ENCODE measurements around the gene SCN3A. TPM values are rescaled to one million over a fixed set of nuclear protein-coding genes. Genes with fewer than 3 reads are reported as not detected.

SCN3A gene
- total RNA-seq, 1 donor from 2014 or later: 0.43 TPM

DNA sequence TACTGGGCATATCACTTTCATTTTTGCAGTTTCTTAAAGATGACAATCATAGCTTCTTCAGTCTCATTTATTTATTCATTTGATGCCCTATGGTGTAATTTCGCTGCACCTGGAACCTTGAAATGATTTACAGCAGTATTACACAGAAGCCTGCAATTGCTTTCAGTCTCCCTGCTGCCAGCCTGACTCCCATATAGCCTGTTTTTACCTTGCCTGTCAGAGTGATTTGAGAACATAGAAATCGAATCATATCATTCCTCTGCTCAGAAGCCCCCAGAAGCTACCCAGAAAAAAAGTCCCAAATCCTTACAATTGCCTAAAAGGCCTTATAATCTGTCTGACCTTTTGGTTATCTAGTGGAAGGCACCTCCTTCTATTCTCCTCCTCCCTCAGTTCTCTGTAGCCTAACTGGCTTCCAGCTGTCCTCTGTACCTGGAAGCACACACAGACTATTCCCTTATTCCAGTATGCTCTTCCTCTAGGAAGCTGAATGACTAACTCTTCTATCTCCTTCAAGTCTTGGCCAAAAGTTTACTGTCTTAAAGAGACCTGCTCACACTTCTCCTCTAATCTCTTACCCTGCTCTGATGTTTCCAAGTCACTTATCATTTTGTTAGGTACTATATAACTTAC lies 12.6 kb downstream of the SCN3A start:
- no peak for DNase-seq (ENCODE audit: low spot score)

GRCh38 chr2:165185633-165186032 lies 18.2 kb downstream of the SCN3A start:
- no peak for DNase-seq (ENCODE audit: low spot score)

DNA sequence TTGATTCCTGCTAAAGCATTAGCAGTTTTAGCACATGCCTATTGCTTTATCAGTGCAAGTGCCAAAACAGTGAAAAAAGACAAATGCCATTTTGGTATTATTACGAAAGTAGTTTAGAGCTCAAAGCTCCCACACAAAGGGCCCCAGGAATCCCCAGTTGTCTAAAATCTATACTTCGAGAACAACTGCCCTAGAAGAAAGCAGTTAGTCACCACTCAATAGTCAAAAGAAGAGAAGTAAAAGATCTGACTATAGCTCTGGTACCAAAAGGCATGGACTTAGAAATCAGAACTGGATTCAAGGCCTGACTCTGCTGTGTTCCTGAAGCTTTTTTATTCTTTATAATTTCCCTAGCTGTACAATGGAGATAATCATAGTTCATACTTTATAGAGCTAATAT lies 21.8 kb downstream of the SCN3A start:
- no peak for DNase-seq (ENCODE audit: low spot score)

GRCh38 chr2:165176780-165177179 lies 27.1 kb downstream of the SCN3A start:
- DNase-seq (ENCODE audit: low spot score): no peak

DNA sequence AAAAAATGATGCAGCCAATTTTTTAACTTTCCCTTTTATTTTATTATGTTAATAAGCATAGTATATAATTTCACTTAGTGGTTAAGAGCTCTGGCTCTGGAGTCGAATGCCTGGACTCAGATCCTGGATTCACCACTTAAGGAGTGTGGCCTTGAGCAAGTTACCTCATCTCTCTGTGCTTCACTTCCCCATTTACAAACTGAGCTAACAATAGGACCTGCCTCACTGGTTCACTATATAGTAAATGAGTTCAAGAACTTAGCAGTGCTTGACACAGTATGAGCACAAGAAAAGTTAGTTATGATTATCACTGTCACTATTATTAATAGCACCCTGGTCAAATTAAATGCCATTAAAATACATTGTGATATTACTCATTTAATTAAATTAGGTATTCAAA lies 30.6 kb downstream of the SCN3A start:
- no peak for DNase-seq (ENCODE audit: low spot score)

- DNase-seq (ENCODE audit: low spot score): no peak
These were observed 39.6 kb downstream of the SCN3A start for GRCh38 chr2:165164201-165164600.

- DNase-seq (ENCODE audit: low spot score): no peak
These were observed 40.1 kb downstream of the SCN3A start for GRCh38 chr2:165163761-165164160.

DNA sequence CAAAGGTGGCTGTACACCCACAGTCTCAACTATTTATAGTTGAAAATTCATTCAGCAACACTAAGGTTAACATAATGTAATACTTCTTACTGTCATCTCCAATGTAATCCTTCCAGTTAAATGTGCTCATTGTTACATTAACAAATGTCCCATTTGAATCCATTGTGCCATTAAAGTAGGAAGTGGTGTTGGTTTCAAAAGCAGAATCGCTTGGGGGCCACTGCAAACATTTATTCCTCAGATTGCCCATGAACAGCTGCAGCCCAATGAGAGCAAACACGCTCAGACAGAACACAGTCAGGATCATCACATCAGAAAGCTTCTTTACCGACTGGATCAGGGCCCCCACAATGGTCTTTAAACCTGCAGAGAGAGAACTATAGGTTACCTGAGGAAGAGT lies 41.4 kb downstream of the SCN3A start:
- DNase-seq (ENCODE audit: low spot score): no peak

DNA sequence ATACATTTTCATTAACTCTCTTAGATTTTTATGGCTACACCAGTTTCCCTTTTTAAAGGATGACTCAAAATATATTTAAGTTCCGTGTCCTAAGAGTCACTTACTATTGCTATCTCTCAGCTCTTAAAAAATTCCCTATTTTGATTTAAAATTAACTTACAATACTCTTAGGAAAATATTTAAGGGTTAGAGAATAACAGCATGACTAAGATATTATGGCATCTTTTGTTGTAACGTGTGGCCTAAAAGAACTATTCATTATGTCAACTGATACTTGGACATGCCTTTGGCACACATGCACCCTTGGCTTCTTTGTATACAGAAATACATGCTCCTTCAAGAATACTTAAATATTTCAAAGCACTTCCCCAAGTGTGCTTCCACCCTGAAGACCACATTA lies 42.3 kb downstream of the SCN3A start:
- DNase-seq (ENCODE audit: low spot score): no peak

DNA sequence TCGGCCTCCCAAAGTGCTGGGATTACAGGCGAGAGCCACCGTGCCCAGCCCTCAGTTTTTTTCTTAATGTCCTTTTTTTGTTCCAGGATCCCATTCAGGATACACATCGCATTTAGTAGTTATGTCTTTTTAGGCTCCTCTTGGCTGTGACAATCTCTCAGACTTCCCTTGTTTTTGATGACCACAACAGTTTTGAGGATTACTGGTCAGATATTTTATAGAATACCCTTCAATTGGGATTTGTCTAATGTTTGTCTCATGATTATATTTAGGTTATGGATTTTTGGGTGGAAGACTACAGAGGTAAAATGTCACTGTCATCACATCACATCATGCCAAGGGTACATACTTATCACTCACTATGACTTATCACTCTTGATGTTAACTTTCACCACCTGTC lies 46.7 kb downstream of the SCN3A start:
- no peak for DNase-seq (ENCODE audit: low spot score)

GRCh38 chr2:165155152-165155551 lies 48.7 kb downstream of the SCN3A start:
- no peak for DNase-seq (ENCODE audit: low spot score)

DNA sequence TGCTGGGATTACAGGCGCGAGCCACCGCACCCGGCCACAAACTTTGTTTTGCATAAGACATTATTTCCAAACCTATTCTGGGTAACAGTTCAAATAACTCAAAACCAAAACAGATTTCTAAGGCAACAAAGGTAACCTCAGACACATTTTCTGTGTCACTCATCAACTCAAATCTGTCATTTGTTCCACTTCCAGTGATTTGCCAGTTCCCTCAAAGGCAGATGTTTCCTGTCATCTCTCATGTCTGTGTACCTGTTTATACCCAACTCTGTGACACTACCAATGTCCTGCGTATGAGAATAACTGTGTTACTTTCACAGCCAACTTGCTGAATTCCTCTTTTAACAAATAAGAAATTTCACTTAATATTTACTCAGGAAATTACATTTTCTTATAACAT lies 54.4 kb downstream of the SCN3A start:
- no peak for DNase-seq (ENCODE audit: low spot score)

DNA sequence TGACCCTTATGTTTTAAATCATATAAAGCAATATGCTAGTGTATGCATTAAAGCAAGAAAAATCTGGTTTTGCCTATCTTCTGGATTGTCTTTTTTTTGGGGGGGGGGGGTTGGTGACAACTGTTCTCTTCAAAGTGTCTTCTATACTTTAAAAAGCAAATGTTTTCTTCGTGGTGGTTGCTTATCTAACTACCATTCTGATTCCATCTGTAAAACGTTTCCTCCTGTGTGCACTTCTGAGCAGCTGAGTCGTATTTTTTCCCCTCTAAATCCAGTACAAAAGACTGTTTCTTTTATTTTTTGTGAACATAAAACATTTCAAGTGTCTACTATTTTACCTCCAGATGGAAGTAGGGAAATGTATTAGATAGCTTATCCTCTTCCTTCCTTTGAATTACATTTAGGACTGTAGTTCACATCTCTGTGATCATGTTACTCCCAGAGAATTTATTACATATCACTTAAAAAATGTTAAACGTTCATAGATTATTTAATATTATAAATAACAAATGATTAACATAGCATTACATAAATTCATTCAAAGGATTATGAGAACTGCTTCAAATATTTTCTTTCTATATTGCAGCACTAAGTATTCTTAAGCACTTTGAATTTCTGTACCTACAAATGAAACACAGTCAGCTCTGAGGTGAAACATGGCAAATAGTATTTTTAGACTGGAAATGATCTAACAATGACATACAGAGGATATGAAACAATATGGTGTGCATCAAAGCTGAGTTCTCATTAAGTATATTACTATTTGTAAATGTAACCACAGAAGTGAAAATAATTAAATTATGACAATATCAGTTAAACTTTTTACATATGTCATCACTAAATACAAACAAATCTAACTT lies 56.4 kb downstream of the SCN3A start:
- DNase-seq (ENCODE audit: low spot score): no peak

GRCh38 chr2:165144315-165144714 lies 59.5 kb downstream of the SCN3A start:
- no peak for DNase-seq (ENCODE audit: low spot score)

GRCh38 chr2:165141601-165142354 lies 62.1 kb downstream of the SCN3A start:
- no peak for DNase-seq (ENCODE audit: low spot score)

DNA sequence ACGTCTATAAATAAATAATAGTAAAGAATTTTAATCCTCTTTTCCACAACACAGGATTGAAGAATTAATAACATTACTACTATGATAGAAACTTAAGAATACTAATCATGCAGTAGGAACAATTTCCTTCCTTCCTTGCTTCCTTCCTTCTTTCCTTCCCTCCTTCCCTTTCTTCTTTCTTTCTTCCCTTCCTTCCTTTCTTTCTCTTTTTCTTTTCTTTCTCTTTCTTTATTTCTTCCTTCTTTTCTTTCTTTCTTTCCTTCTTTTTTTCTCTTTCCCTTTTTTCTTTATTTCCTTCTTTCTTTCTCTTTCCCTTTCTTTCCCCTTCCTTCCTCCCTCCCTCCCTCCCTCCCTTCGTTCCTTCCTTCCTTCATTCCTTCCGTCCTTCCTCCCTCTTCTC lies 77.6 kb downstream of the SCN3A start:
- DNase-seq (ENCODE audit: low spot score): no peak

DNA sequence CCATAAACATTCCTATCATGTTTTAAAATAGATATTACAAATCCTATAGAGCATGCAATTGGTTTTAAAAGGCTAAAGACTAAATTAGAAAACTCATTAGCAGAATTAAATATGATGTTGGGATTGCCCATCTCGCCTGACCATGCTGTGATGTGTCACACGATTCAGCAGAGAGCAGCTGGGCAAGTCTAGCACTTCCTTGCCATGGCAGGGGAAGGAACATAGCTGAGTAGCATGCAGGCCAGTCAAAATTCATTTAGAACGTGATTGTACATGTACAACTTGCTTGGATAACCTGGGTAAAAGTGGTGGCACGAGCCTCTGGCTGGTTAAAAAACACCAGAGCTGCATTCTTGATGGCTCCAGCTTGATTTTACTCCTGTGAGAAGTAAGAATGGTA lies 81.3 kb downstream of the SCN3A start:
- no peak for DNase-seq (ENCODE audit: low spot score)

- no peak for DNase-seq (ENCODE audit: low spot score)
These were observed 82.9 kb downstream of the SCN3A start for GRCh38 chr2:165120740-165121467.

- no peak for DNase-seq (ENCODE audit: low spot score)
These were observed 88.6 kb downstream of the SCN3A start for GRCh38 chr2:165115258-165115657.

GRCh38 chr2:165114346-165114939 lies 89.4 kb downstream of the SCN3A start:
- no peak for DNase-seq (ENCODE audit: low spot score)

GRCh38 chr2:165113414-165113813 lies 90.4 kb downstream of the SCN3A start:
- no peak for DNase-seq (ENCODE audit: low spot score)

- DNase-seq (ENCODE audit: low spot score): no peak
These were observed 91.1 kb downstream of the SCN3A start for GRCh38 chr2:165112789-165113188.
